Neural cell (in vitro differentiated cells): ENCODE data around the gene ATP13A5. TPM values are rescaled to one million over a fixed set of nuclear protein-coding genes. Genes with fewer than 3 reads are reported as not detected.

Experiments used
- H2AFZ ChIP-seq: fragments of 200-600, 300-800 bp; sonication (generic), shearing (Covaris generic); 2 replicates; pipeline ENCODE4 v1.6.0; 2014; ENCODE audit warnings: low read depth, mild to moderate bottlenecking, antibody characterized with exemption, low read length, moderate library complexity
- H3F3A ChIP-seq: fragments of 200-600 bp; shearing (Covaris generic); 2 replicates; pipeline ENCODE4 v1.6.1; 2016; ENCODE audit warnings: mild to moderate bottlenecking, moderate library complexity, mixed read lengths, antibody characterized with exemption, low read length; ENCODE audit not compliant: insufficient read depth, poor library complexity, severe bottlenecking
- H3K27ac ChIP-seq: fragments of 200-600, 300-800 bp; sonication (generic), shearing (Covaris generic); 2 replicates; pipeline ENCODE4 v1.5.1; 2014; ENCODE audit warnings: mild to moderate bottlenecking, low read length, moderate library complexity
- H3K27me3 ChIP-seq: fragments of 300-800, 200-600 bp; sonication (generic), shearing (Covaris generic); 2 replicates; pipeline ENCODE4 v1.6.0; 2014; ENCODE audit warnings: mild to moderate bottlenecking, low read depth, low read length, moderate library complexity; ENCODE audit not compliant: insufficient read depth
- H3K36me3 ChIP-seq: fragments of 300-800, 200-600 bp; sonication (generic), shearing (Covaris generic); 2 replicates; pipeline ENCODE4 v1.5.1; 2014; ENCODE audit warnings: mild to moderate bottlenecking, antibody characterized with exemption, low read length, moderate library complexity; ENCODE audit not compliant: insufficient read depth
- H3K4me2 ChIP-seq: fragments of 300-800, 200-600 bp; sonication (generic), shearing (Covaris generic); 2 replicates; pipeline ENCODE4 v1.6.0; 2014; ENCODE audit warnings: mild to moderate bottlenecking, low read length
- H3K4me3 ChIP-seq: fragments of 300-800, 200-600 bp; sonication (generic), shearing (Covaris generic); 2 replicates; pipeline ENCODE4 v1.5.1; 2014; ENCODE audit warnings: mild to moderate bottlenecking, low read length, moderate library complexity
- H3K79me2 ChIP-seq: fragments of 200-600 bp; shearing (Covaris generic); replicated peaks from 2 replicates; pipeline ENCODE4 v1.6.0; 2014; ENCODE audit warnings: mild to moderate bottlenecking, low read length, moderate library complexity; ENCODE audit not compliant: insufficient read depth
- H3K9ac ChIP-seq: fragments of 300-800, 200-600 bp; sonication (generic), shearing (Covaris generic); 2 replicates; pipeline ENCODE4 v1.6.1; 2016; ENCODE audit warnings: mild to moderate bottlenecking, low read length, mixed read lengths
- H3K9me2 ChIP-seq: fragments of 200-600 bp; shearing (Covaris generic); 2 replicates; pipeline ENCODE4 v1.6.1; 2016; ENCODE audit warnings: mild to moderate bottlenecking, low read length, mixed read lengths; ENCODE audit not compliant: insufficient read depth
- H3K9me3 ChIP-seq: fragments of 200-600, 300-800 bp; sonication (generic), shearing (Covaris generic); 2 replicates; pipeline ENCODE4 v1.6.1; 2016; ENCODE audit warnings: mild to moderate bottlenecking, mixed run types, low read length, moderate library complexity, mixed read lengths
- H4K20me1 ChIP-seq: fragments of 200-600 bp; shearing (Covaris generic); 2 replicates; pipeline ENCODE4 v1.6.1; 2016; ENCODE audit warnings: mild to moderate bottlenecking, mixed run types; ENCODE audit not compliant: insufficient read depth
- CTCF ChIP-seq: fragments of 450-650 bp; IDR thresholded peaks from 2 replicates; pipeline ENCODE4 v1.5.1; 2014; ENCODE audit warnings: antibody characterized with exemption, mild to moderate bottlenecking, moderate library complexity; ENCODE audit not compliant: poor library complexity, severe bottlenecking
- EP300 ChIP-seq: fragments of 450-650 bp; conservative IDR thresholded peaks from 2 replicates; pipeline ENCODE4 v1.6.1; 2014; ENCODE audit warnings: antibody characterized with exemption, mild to moderate bottlenecking, moderate library complexity; ENCODE audit not compliant: poor library complexity, severe bottlenecking
- EZH2 ChIP-seq: fragments of 200-600, 300-800 bp; shearing (Covaris generic), sonication (generic); IDR thresholded peaks from 2 replicates; pipeline ENCODE4 v1.6.1; 2014; ENCODE audit warnings: antibody characterized with exemption, low read length, borderline replicate concordance, mild to moderate bottlenecking; ENCODE audit not compliant: insufficient read depth, poor library complexity, severe bottlenecking
- MXI1 ChIP-seq: fragments of 450-650 bp; conservative IDR thresholded peaks from 2 replicates; pipeline ENCODE4 v1.6.1; 2014; ENCODE audit warnings: antibody characterized with exemption, mild to moderate bottlenecking; ENCODE audit not compliant: poor library complexity, severe bottlenecking
- POLR2AphosphoS5 ChIP-seq: IDR thresholded peaks from 2 replicates; pipeline ENCODE4 v1.6.1; 2012
- RAD21 ChIP-seq: fragments of 450-650 bp; conservative IDR thresholded peaks from 2 replicates; pipeline ENCODE4 v1.6.1; 2014; ENCODE audit warnings: antibody characterized with exemption, mild to moderate bottlenecking, moderate library complexity
- REST ChIP-seq: IDR thresholded peaks from 2 replicates; pipeline ENCODE4 v1.6.1; 2012; ENCODE audit warnings: borderline replicate concordance
- SMC3 ChIP-seq: fragments of 450-650 bp; conservative IDR thresholded peaks from 2 replicates; pipeline ENCODE4 v1.6.1; 2014; ENCODE audit warnings: antibody characterized with exemption, mild to moderate bottlenecking, moderate library complexity; ENCODE audit not compliant: poor library complexity
- TAF1 ChIP-seq: IDR thresholded peaks from 2 replicates; pipeline ENCODE4 v1.6.1; 2012; ENCODE audit warnings: low read depth
- polyA plus RNA-seq: library from polyadenylated mRNA; depleted of rRNA; stranded (reverse); fragments of >200 nt; gene quantifications from 2 replicates; pipeline ENCODE4 v1.2.3, GENCODE V29; 2014

ATP13A5 gene
- polyA plus RNA-seq, 1 donor from 2014 or later: 0.28 TPM

- TF ChIP-seq REST (no peak), EP300 (no peak), SMC3 (no peak), MXI1 (no peak), RAD21 (no peak), CTCF (no peak), POLR2AphosphoS5 (no peak), EZH2 (no peak), TAF1 (no peak)
- Histone ChIP-seq H3F3A (no peaks in the 10 kb centered on the region), H3K79me2 (no peaks in the 10 kb centered on the region), H3K9ac (no peak overlapping the region), H3K27ac (no peak overlapping the region), H3K36me3 (no peaks in the 10 kb centered on the region), H3K4me2 (no peak overlapping the region), H3K4me3 (no peak overlapping the region), H3K9me2 (no peaks in the 10 kb centered on the region), H2AFZ (no peak overlapping the region), H4K20me1 (no peaks in the 10 kb centered on the region), H3K9me3 (no peaks in the 10 kb centered on the region), H3K27me3 (no peaks in the 10 kb centered on the region)
Measured at GRCh38 chr3:193377591-193377990, 962 bp downstream of the ATP13A5 start.

GRCh38 chr3:193375614-193376013 lies 2.9 kb downstream of the ATP13A5 start:
- H3K9me3 ChIP-seq: no peaks in the 10 kb centered on the region
- no peaks in the 10 kb centered on the region for H4K20me1 ChIP-seq
- no peak overlapping the region for H3K27ac ChIP-seq
- no peak for TF ChIP-seq SMC3
- TF ChIP-seq RAD21: no peak
- TF ChIP-seq EP300: no peak
- no peak for TF ChIP-seq TAF1
- no peak for TF ChIP-seq MXI1
- TF ChIP-seq POLR2AphosphoS5: no peak
- no peak for TF ChIP-seq EZH2
- H3K9ac ChIP-seq: no peak overlapping the region
- H3K4me3 ChIP-seq: no peak overlapping the region
- no peaks in the 10 kb centered on the region for H3K9me2 ChIP-seq
- no peak overlapping the region for H2AFZ ChIP-seq
- H3K79me2 ChIP-seq: no peaks in the 10 kb centered on the region
- no peaks in the 10 kb centered on the region for H3K36me3 ChIP-seq
- no peak overlapping the region for H3K4me2 ChIP-seq
- no peaks in the 10 kb centered on the region for H3F3A ChIP-seq
- H3K27me3 ChIP-seq: no peaks in the 10 kb centered on the region

GRCh38 chr3:193372783-193373182 lies 5.8 kb downstream of the ATP13A5 start:
- no peak overlapping the region for H3K9ac ChIP-seq
- no peaks in the 10 kb centered on the region for H3K79me2 ChIP-seq
- no peaks in the 10 kb centered on the region for H3K27me3 ChIP-seq
- no peaks in the 10 kb centered on the region for H3K36me3 ChIP-seq
- TF ChIP-seq REST (no peak), RAD21 (no peak), SMC3 (no peak), EZH2 (no peak), CTCF (no peak), MXI1 (no peak), EP300 (no peak), POLR2AphosphoS5 (no peak), TAF1 (no peak)
- H3K9me3 ChIP-seq: no peaks in the 10 kb centered on the region
- no peak overlapping the region for H2AFZ ChIP-seq
- H4K20me1 ChIP-seq: no peaks in the 10 kb centered on the region
- H3K4me3 ChIP-seq: no peak overlapping the region
- H3F3A ChIP-seq: no peaks in the 10 kb centered on the region
- H3K4me2 ChIP-seq: no peak overlapping the region
- H3K27ac ChIP-seq: no peak overlapping the region
- no peaks in the 10 kb centered on the region for H3K9me2 ChIP-seq
